HepG2 (cell line): ENCODE results near the gene TMED6. TPM values are rescaled to one million over a fixed set of nuclear protein-coding genes. Genes with fewer than 3 reads are reported as not detected.

ENCODE experiments used
- ADNP ChIP-seq: sonication (generic); formaldehyde crosslinking; IDR thresholded peaks from 2 replicates; pipeline ENCODE4 v1.4.0; 2020; ENCODE audit warnings: missing genetic modification reagents
- ARID5B ChIP-seq: IDR thresholded peaks from 2 replicates; pipeline ENCODE4 v1.4.0; 2020; ENCODE audit warnings: mild to moderate bottlenecking, missing genetic modification reagents
- KAT7 ChIP-seq: IDR thresholded peaks from 2 replicates; pipeline ENCODE4 v1.6.1; 2018; ENCODE audit warnings: borderline replicate concordance, missing compliant biosample characterization
- KLF9 ChIP-seq: IDR thresholded peaks from 2 replicates; pipeline ENCODE4 v1.6.1; 2016; ENCODE audit warnings: low read depth
- MXD1 ChIP-seq: sonication (generic); formaldehyde crosslinking; IDR thresholded peaks from 2 replicates; pipeline ENCODE4 v1.4.0; 2020; ENCODE audit warnings: mild to moderate bottlenecking, missing genetic modification reagents
- NCOA5 ChIP-seq: sonication (generic); formaldehyde crosslinking; IDR thresholded peaks from 2 replicates; pipeline ENCODE4 v1.4.0; 2020; ENCODE audit warnings: missing genetic modification reagents
- NPAS2 ChIP-seq: sonication (generic); formaldehyde crosslinking; IDR thresholded peaks from 2 replicates; pipeline ENCODE4 v1.8.0; 2022; ENCODE audit warnings: mild to moderate bottlenecking, missing genetic modification reagents, borderline replicate concordance
- RELA ChIP-seq: sonication (generic); formaldehyde crosslinking; IDR thresholded peaks from 2 replicates; pipeline ENCODE4 v1.4.0; 2020; ENCODE audit warnings: missing genetic modification reagents
- ZHX1 ChIP-seq: sonication (generic); formaldehyde crosslinking; IDR thresholded peaks from 2 replicates; pipeline ENCODE4 v1.8.1; 2022; ENCODE audit warnings: low read depth, mild to moderate bottlenecking, missing genetic modification reagents
- ZNF350 ChIP-seq: sonication (generic); formaldehyde crosslinking; IDR thresholded peaks from 2 replicates; pipeline ENCODE4 v1.4.0; 2020; ENCODE audit warnings: mild to moderate bottlenecking, low read depth, missing genetic modification reagents, borderline replicate concordance
- ZNF501 ChIP-seq: sonication (generic); formaldehyde crosslinking; IDR thresholded peaks from 2 replicates; pipeline ENCODE4 v1.5.1; 2020; ENCODE audit warnings: mild to moderate bottlenecking, moderate library complexity, missing genetic modification reagents
- ZNF605 ChIP-seq: sonication (generic); formaldehyde crosslinking; IDR thresholded peaks from 2 replicates; pipeline ENCODE4 v1.8.0; 2022; ENCODE audit warnings: mild to moderate bottlenecking, missing genetic modification reagents
- ZNF737 ChIP-seq: sonication (generic); formaldehyde crosslinking; IDR thresholded peaks from 2 replicates; pipeline ENCODE4 v1.5.0; 2020; ENCODE audit warnings: missing genetic modification reagents, mild to moderate bottlenecking, borderline replicate concordance
- ZNF775 ChIP-seq: sonication (generic); formaldehyde crosslinking; IDR thresholded peaks from 2 replicates; pipeline ENCODE4 v1.4.0; 2020; ENCODE audit warnings: missing genetic modification reagents, mild to moderate bottlenecking, moderate library complexity, borderline replicate concordance
- polyA plus RNA-seq, 8 experiments: library from polyadenylated mRNA; depleted of rRNA in 3 of 8; stranded (reverse) in 7 of 8; unstranded in 1 of 8; fragments of >200 nt; fragmentation: Illumina TruSeq in 4 of 8; extraction: Trizol in 4 of 8; gene quantifications; 2 replicates each; pipeline versions ENCODE4 v1.2.1 to v1.2.3, GENCODE V29; 2011 to 2016; ENCODE audit warnings: low read depth in 4 of 8, missing spikeins in 1 of 8, mixed read lengths in 1 of 8; ENCODE audit not compliant: insufficient read depth in 1 of 8
- total RNA-seq, 5 experiments: library from RNA; depleted of rRNA; stranded (reverse); fragments of >200 nt; fragmentation: Illumina TruSeq; extraction: Trizol; gene quantifications; 2 replicates each; pipeline ENCODE4 v1.2.3, GENCODE V29; 2016; ENCODE audit warnings: low read depth in 1 of 5
- TF ChIP-seq, protein P1 (sequence below): sonication (generic); formaldehyde crosslinking; IDR thresholded peaks from 2 replicates; pipeline ENCODE4 v1.5.1; 2020; ENCODE audit warnings: missing genetic modification reagents, mild to moderate bottlenecking, borderline replicate concordance
- TF ChIP-seq, protein P2 (sequence below): sonication (generic); formaldehyde crosslinking; IDR thresholded peaks from 2 replicates; pipeline ENCODE4 v1.8.1; 2023; ENCODE audit warnings: missing genetic modification reagents, mild to moderate bottlenecking, borderline replicate concordance
- TF ChIP-seq, protein P3 (sequence below): sonication (generic); formaldehyde crosslinking; IDR thresholded peaks from 2 replicates; pipeline ENCODE4 v1.4.0; 2020; ENCODE audit warnings: missing genetic modification reagents, borderline replicate concordance

TMED6 gene
- total and polyA plus RNA-seq, 2 of the 13 experiments (the other 11 are each of a cell fraction or from before 2014, with no cell fraction given), result 9.8 to 14.4 TPM

DNA sequence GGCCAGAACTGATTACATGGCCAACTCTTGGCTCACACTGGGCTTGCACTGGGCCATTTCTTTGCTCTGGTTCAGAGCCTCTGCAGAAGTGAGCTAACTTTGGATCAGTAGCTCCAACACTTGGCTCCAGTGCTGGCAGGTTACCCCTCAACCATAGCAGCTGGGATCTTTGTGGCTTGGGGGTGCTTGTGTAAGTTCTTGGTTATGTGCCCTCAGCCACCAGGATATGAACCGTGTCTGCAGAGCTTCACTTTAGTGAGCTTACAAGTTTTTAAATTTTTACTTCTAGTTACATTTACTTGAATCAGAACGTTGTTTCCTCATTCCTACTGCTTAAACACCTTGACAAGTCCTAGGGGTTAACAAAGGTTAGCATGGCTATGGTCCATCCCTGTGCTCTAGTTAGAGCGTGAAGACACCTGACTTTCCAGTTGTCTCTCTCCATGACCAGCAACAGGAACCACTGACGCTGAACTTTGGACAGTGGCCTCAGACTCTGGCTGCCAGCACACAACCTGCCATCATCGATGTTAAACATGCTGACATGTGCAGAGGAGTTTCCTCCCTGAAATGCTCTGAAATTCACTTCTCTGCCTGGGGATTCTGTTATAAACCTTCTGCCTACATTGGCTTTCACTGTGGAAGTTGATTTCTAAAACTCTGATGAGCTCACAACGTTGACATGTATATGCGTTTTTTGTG is 25.3 kb downstream of the TMED6 start (continued):
- TF ChIP-seq, protein P1, sequence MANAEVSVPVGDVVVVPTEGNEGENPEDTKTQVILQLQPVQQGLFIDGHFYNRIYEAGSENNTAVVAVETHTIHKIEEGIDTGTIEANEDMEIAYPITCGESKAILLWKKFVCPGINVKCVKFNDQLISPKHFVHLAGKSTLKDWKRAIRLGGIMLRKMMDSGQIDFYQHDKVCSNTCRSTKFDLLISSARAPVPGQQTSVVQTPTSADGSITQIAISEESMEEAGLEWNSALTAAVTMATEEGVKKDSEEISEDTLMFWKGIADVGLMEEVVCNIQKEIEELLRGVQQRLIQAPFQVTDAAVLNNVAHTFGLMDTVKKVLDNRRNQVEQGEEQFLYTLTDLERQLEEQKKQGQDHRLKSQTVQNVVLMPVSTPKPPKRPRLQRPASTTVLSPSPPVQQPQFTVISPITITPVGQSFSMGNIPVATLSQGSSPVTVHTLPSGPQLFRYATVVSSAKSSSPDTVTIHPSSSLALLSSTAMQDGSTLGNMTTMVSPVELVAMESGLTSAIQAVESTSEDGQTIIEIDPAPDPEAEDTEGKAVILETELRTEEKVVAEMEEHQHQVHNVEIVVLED, result peak; percentile 44; the same call in 1 of the 2 replicates
- no peak for TF ChIP-seq ZNF737 (CRISPR knock-in tag)
- TF ChIP-seq ZHX1, result no peak
- TF ChIP-seq, protein P2, sequence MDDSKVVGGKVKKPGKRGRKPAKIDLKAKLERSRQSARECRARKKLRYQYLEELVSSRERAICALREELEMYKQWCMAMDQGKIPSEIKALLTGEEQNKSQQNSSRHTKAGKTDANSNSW, result no peak
- peak; percentile 83 for TF ChIP-seq ARID5B (CRISPR knock-in tag)
- TF ChIP-seq KAT7, result no peak
- TF ChIP-seq NCOA5 (CRISPR knock-in tag), result no peak
- no peak for TF ChIP-seq ZNF775
- TF ChIP-seq NPAS2 (CRISPR knock-in tag), result no peak
- no peak for TF ChIP-seq KLF9 (CRISPR knock-in tag)
- no peak for TF ChIP-seq ADNP
- TF ChIP-seq ZNF501, result peak; percentile 53
- TF ChIP-seq MXD1 (CRISPR knock-in tag), result no peak
- peak; percentile 46; the same call in 1 of the 2 replicates for TF ChIP-seq ZNF350 (CRISPR knock-in tag)
- TF ChIP-seq RELA (CRISPR knock-in tag), result no peak
- TF ChIP-seq ZNF605 (CRISPR knock-in tag), result peak; percentile 88
- TF ChIP-seq, protein P3, sequence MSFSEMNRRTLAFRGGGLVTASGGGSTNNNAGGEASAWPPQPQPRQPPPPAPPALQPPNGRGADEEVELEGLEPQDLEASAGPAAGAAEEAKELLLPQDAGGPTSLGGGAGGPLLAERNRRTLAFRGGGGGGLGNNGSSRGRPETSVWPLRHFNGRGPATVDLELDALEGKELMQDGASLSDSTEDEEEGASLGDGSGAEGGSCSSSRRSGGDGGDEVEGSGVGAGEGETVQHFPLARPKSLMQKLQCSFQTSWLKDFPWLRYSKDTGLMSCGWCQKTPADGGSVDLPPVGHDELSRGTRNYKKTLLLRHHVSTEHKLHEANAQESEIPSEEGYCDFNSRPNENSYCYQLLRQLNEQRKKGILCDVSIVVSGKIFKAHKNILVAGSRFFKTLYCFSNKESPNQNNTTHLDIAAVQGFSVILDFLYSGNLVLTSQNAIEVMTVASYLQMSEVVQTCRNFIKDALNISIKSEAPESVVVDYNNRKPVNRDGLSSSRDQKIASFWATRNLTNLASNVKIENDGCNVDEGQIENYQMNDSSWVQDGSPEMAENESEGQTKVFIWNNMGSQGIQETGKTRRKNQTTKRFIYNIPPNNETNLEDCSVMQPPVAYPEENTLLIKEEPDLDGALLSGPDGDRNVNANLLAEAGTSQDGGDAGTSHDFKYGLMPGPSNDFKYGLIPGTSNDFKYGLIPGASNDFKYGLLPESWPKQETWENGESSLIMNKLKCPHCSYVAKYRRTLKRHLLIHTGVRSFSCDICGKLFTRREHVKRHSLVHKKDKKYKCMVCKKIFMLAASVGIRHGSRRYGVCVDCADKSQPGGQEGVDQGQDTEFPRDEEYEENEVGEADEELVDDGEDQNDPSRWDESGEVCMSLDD (CRISPR knock-in tag), result no peak
